Ovary (tissue), 3 donors: ENCODE results near the gene FBXO44.

Source experiments
- CTCF ChIP-seq, 3 donors: fragments of 450-650 bp in 2 of 3; fragments of 200-600 bp in 1 of 3; IDR thresholded peaks; one replicate each; pipeline versions ENCODE4 v1.5.1 to v1.8.0; 2016 to 2022; ENCODE audit warnings: antibody characterized with exemption in 3 of 3, mild to moderate bottlenecking in 1 of 3
- POLR2A ChIP-seq: fragments of 450-650 bp; IDR thresholded peaks from one replicate; pipeline ENCODE4 v1.6.1; 2017; ENCODE audit warnings: antibody characterized with exemption, mild to moderate bottlenecking, moderate library complexity
- donor health status: DM: no; HTN: no; CAD: no.

- no peak for TF ChIP-seq CTCF (IDR thresholded peaks at IDR 0.05)
- TF ChIP-seq POLR2A, result no peak
Measured at GRCh38 chr1:11678442-11678841, 23.8 kb downstream of the FBXO44 start.
